IMR-90 (cell line): ENCODE data around the gene FBXO41. TPM values are rescaled to one million over a fixed set of nuclear protein-coding genes. Genes with fewer than 3 reads are reported as not detected.
A peak's percentile ranks its signal among the peaks of the same experiment; 100 is the strongest.

Experiments
- ATAC-seq: fragments of 200-7000 bp; cut with Tn5 transposase; 2 replicates; pipeline ENCODE4 v1.9.1; 2020; ENCODE audit warnings: low read depth, mild to moderate bottlenecking, moderate library complexity
- BruUV-seq: library from RNA; stranded (reverse); fragments of 400-500 nt; replicated peaks from 2 replicates; lab custom pipeline; 2021; lab: Mats Ljungman, UMichigan
- CTCF ChIA-PET: fragments of 300-600 bp; formaldehyde crosslinking; extraction: SDS; loops from one replicate; lab custom pipeline; 2021; ENCODE audit warnings: antibody characterized with exemption; lab: Yijun Ruan, JAX
- POLR2A ChIA-PET: fragments of 300-600 bp; sonication (Branson Sonifier 250); formaldehyde crosslinking; loops from one replicate; lab custom pipeline; 2022; ENCODE audit warnings: antibody characterized with exemption; ENCODE audit not compliant: unreplicated experiment; lab: Charles Lee
- DNase-seq: peaks from one replicate; pipeline ENCODE4 v3.0.0; 2013
- H2AFZ ChIP-seq: replicated peaks from 2 replicates; pipeline ENCODE3; 2013; ENCODE audit warnings: low read length, mild to moderate bottlenecking; ENCODE audit not compliant: poor library complexity
- H2AK5ac ChIP-seq: 2 replicates; pipeline ENCODE4 v1.6.1; 2013; ENCODE audit warnings: low read depth, low read length, inconsistent platforms
- H2AK9ac ChIP-seq: replicated peaks from 2 replicates; pipeline ENCODE3; 2013; ENCODE audit warnings: mild to moderate bottlenecking, low read depth, low read length, moderate library complexity; ENCODE audit not compliant: poor library complexity
- H2BK120ac ChIP-seq: 2 replicates; pipeline ENCODE4 v1.6.1; 2013; ENCODE audit warnings: low read depth, low read length, inconsistent platforms
- H2BK15ac ChIP-seq: 3 replicates; pipeline ENCODE4 v1.6.1; 2013; ENCODE audit warnings: low read depth, low read length, inconsistent platforms
- H2BK20ac ChIP-seq: 2 replicates; pipeline ENCODE4 v1.6.1; 2013; ENCODE audit warnings: low read depth, mild to moderate bottlenecking, inconsistent platforms, low read length, moderate library complexity
- H2BK5ac ChIP-seq: 2 replicates; pipeline ENCODE4 v1.6.1; 2013; ENCODE audit warnings: mild to moderate bottlenecking, low read depth, low read length, inconsistent platforms; ENCODE audit not compliant: poor library complexity, severe bottlenecking
- H3K14ac ChIP-seq: replicated peaks from 2 replicates; pipeline ENCODE4 v1.6.1; 2013; ENCODE audit warnings: low read depth, low read length, inconsistent platforms
- H3K18ac ChIP-seq: 2 replicates; pipeline ENCODE4 v1.6.1; 2013; ENCODE audit warnings: low read depth, low read length, control low read depth
- H3K23ac ChIP-seq: 2 replicates; pipeline ENCODE4 v1.6.1; 2013; ENCODE audit warnings: low read depth, low read length, inconsistent platforms
- H3K27ac ChIP-seq: 2 replicates; pipeline ENCODE4 v1.5.1; 2013; ENCODE audit warnings: mild to moderate bottlenecking, control low read depth, low read length; ENCODE audit not compliant: insufficient read depth
- H3K27me3 ChIP-seq: 2 replicates; pipeline ENCODE4 v1.6.1; 2013; ENCODE audit warnings: low read length; ENCODE audit not compliant: control insufficient read depth, insufficient read depth
- H3K36me3 ChIP-seq: 2 replicates; pipeline ENCODE4 v1.6.1; 2013; ENCODE audit warnings: low read length, mixed read lengths; ENCODE audit not compliant: control insufficient read depth, insufficient read depth
- H3K4ac ChIP-seq: 2 replicates; pipeline ENCODE4 v1.6.1; 2013; ENCODE audit warnings: low read depth, low read length, inconsistent platforms
- H3K4me1 ChIP-seq: 2 replicates; pipeline ENCODE4 v1.6.1; 2013; ENCODE audit warnings: low read length, mixed read lengths; ENCODE audit not compliant: control insufficient read depth, insufficient read depth
- H3K4me2 ChIP-seq: 2 replicates; pipeline ENCODE4 v1.6.1; 2013; ENCODE audit warnings: low read depth, mild to moderate bottlenecking, control low read depth, low read length, moderate library complexity
- H3K4me3 ChIP-seq: 2 replicates; pipeline ENCODE4 v1.5.1; 2013; ENCODE audit warnings: low read depth, mild to moderate bottlenecking, control low read depth, low read length, moderate library complexity; ENCODE audit not compliant: insufficient read depth
- H3K56ac ChIP-seq: 2 replicates; pipeline ENCODE4 v1.6.1; 2013; ENCODE audit warnings: low read length, inconsistent platforms; ENCODE audit not compliant: insufficient read depth; ENCODE audit errors: extremely low read depth
- H3K79me1 ChIP-seq, 2 experiments: 2 replicates each; pipeline ENCODE4 v1.6.1; 2013; ENCODE audit warnings: low read length in 2 of 2, inconsistent platforms in 1 of 2, low read depth in 1 of 2
- H3K9ac ChIP-seq: 2 replicates; pipeline ENCODE4 v1.6.1; 2013; ENCODE audit warnings: low read depth, low read length, control low read depth
- H3K9me1 ChIP-seq: 2 replicates; pipeline ENCODE4 v1.6.1; 2013; ENCODE audit warnings: low read length, inconsistent platforms; ENCODE audit not compliant: insufficient read depth
- H3K9me3 ChIP-seq: 2 replicates; pipeline ENCODE4 v1.6.1; 2013; ENCODE audit warnings: low read length; ENCODE audit not compliant: control insufficient read depth, insufficient read depth
- H4K20me1 ChIP-seq: 2 replicates; pipeline ENCODE4 v1.6.1; 2013; ENCODE audit warnings: low read length, inconsistent platforms; ENCODE audit not compliant: insufficient read depth
- H4K5ac ChIP-seq: 2 replicates; pipeline ENCODE4 v1.6.1; 2013; ENCODE audit warnings: mild to moderate bottlenecking, low read depth, low read length, control low read depth
- H4K8ac ChIP-seq, 2 experiments: 2 replicates each; pipeline ENCODE4 v1.6.1; 2013; ENCODE audit warnings: low read depth in 2 of 2, low read length in 2 of 2, control low read depth in 1 of 2, inconsistent platforms in 1 of 2
- H4K91ac ChIP-seq: 2 replicates; pipeline ENCODE4 v1.6.1; 2013; ENCODE audit warnings: low read depth, low read length, inconsistent platforms; ENCODE audit not compliant: insufficient read depth
- MXI1 ChIP-seq: IDR thresholded peaks from 2 replicates; pipeline ENCODE4 v1.6.1; 2012; ENCODE audit warnings: low read depth, mild to moderate bottlenecking, low read length, moderate library complexity, borderline replicate concordance
- RFX5 ChIP-seq: IDR thresholded peaks from 2 replicates; pipeline ENCODE4 v1.8.0; 2012; ENCODE audit warnings: low read depth, mild to moderate bottlenecking, low read length, moderate library complexity
- WGBS, 2 experiments: methylation state at CpG; one replicate each; pipeline versions ENCODE4 v1.1.5 to v1.1.7; 2013; ENCODE audit warnings: missing lambda C conversion rate in 2 of 2; ENCODE audit not compliant: insufficient read length in 1 of 2; ENCODE audit errors: extremely low coverage in 2 of 2; 5-methylcytosine and 5-hydroxymethylcytosine counted together
- dilution Hi-C: fragments of 300-500 bp; cut with HindIII; formaldehyde crosslinking; loops from one replicate; pipeline ENCODE4 v1.14.3; 2018; ENCODE audit warnings: low sequenced_read_pairs; ENCODE audit not compliant: unreplicated experiment
- in situ Hi-C: fragments of 300-500 bp; cut with MboI; formaldehyde crosslinking; loops from 3 replicates; pipeline ENCODE4 v1.14.3; 2019; ENCODE audit warnings: low sequenced_read_pairs, inconsistent platforms, mixed read lengths
- intact Hi-C: fragments of 100-400 bp; cut with micrococcal nuclease; formaldehyde crosslinking; loops from 2 replicates; pipeline ENCODE4 v1.10.0; 2022
- polyA plus RNA-seq, 3 experiments: library from polyadenylated mRNA; depleted of rRNA; stranded (reverse); fragments of >200 nt; gene quantifications; 2 replicates each; pipeline ENCODE4 v1.2.3, GENCODE V29; 2012; ENCODE audit warnings: low replicate concordance in 1 of 3
- total RNA-seq: library from RNA; depleted of rRNA; stranded (reverse); fragments of >200 nt; gene quantifications from 2 replicates; pipeline ENCODE4 v1.2.3, GENCODE V29; 2012

The FBXO41 gene
- total and polyA plus RNA-seq, 2 of the 4 experiments (the other 2 are of a cell fraction), result 0.54 to 3.7 TPM

DNA sequence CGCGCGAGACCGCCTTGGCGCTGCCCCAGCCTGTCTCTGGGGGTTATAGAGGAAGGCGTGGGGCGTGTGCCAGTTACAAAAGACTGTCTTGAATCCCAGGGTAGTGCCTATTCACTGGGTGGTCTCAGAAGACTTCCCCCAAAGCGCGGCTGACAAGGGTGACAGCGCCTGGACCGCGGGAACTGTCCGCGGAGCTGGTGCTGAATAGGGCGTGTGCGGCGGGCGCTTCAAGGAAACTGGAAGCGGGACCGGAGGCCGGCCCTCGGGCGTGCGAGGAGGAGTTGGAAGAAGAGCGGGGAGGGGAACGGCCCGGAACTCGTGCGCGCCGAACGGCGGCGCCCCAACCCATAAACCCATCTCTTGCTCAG is 6.8 kb upstream of the FBXO41 start:
- peak; percentile 46 for DNase-seq
- Histone ChIP-seq H3K4me1 (no peaks in the 10 kb centered on the region; the same call in 1 of the 2 replicates), H4K8ac (no peak overlapping the region), H3K9me1 (no peaks in the 10 kb centered on the region), H2BK15ac (no peak overlapping the region), H3K27ac (no peak overlapping the region), H3K4ac (no peak overlapping the region), H4K91ac (no peak overlapping the region), H3K4me2 (peak overlapping the region; percentile 61), H2AFZ (peak overlapping the region; percentile 71), H3K23ac (no peak overlapping the region), H3K56ac (no peak overlapping the region), H2AK9ac (no peak overlapping the region), H3K9ac (no peak overlapping the region), H2BK5ac (no peak overlapping the region), H3K14ac (no peak overlapping the region), H3K4me3 (no peak overlapping the region), H3K79me1 (no peaks in the 10 kb centered on the region), H2BK20ac (no peak overlapping the region), H3K18ac (no peak overlapping the region), H2BK120ac (no peak overlapping the region), H4K5ac (no peak overlapping the region), H3K9me3 (no peaks in the 10 kb centered on the region), H2AK5ac (no peak overlapping the region), H3K36me3 (no peaks in the 10 kb centered on the region), H3K27me3 (peaks cover 58% of the 10 kb centered on the region), H4K20me1 (peaks cover 5% of the 10 kb centered on the region; the same call in 1 of the 2 replicates)
- TF ChIP-seq RFX5 (no peak), MXI1 (peak; percentile 94)
- ChIA-PET POLR2A (no interaction called here), CTCF (no interaction called here)
- in situ Hi-C loops (no loop called here), dilution Hi-C loops (no loop called here), intact Hi-C loops (no loop called here)
- 2% methylated on average over 7 of the region's 34 CpGs; no CpG with 5 or more reads in 1 of the 2 experiments for WGBS, 2 experiments
- ATAC-seq, result peak; percentile 80
- BruUV-seq, result no TSS peak
